ENCODE data around the gene SLC23A1. TPM values are rescaled to one million over a fixed set of nuclear protein-coding genes. Genes with fewer than 3 reads are reported as not detected.

SLC23A1 gene
- total and polyA plus RNA-seq, 2 donors (not counting 1 experiment from before 2014, with no cell fraction given), result 5.8 to 9.6 TPM

GRCh38 chr5:139403787-139404483 lies 20.8 kb upstream of the SLC23A1 start, which contains the start of gene SPATA24:
TSS of gene SPATA24 (minus strand) at chr5:139404089. CDS start at chr5:139404060, 29 bp downstream.
- no peaks in the 10 kb centered on the region for H3K27me3 ChIP-seq (replicated peaks in 1 of 4; ENCODE audit: control extremely low read depth in 1 of 4, control insufficient read depth in 3 of 4, insufficient read depth in 4 of 4, low read length in 3 of 4)
- H3K4me1 Mint-ChIP-seq, result peaks cover 43% of the 10 kb centered on the region
- no peaks in the 10 kb centered on the region for H3K36me3 ChIP-seq (replicated peaks in 1 of 2; ENCODE audit: control extremely low read depth in 1 of 2, control insufficient read depth in 1 of 2, extremely low read depth in 1 of 2, insufficient read depth in 2 of 2, low read length in 1 of 2)
- TF ChIP-seq EZH2 (IDR thresholded peaks at IDR 0.05; ENCODE audit: borderline replicate concordance, insufficient read depth, low read depth, low read length, poor library complexity, severe bottlenecking), result no peak
- TF ChIP-seq CTCF (IDR thresholded peaks at IDR 0.05), result no peak
- DNase-seq (peak; percentile 99), ATAC-seq (ENCODE audit: low read depth) (peak; percentile 85)
- H3K9ac ChIP-seq (ENCODE audit: low read length), result peak within 1 kb of the TSS; percentile 62
- H3K27me3 Mint-ChIP-seq, result no peaks in the 10 kb centered on the region
- peaks cover 4% of the 10 kb centered on the region for H3K79me2 ChIP-seq (ENCODE audit: control insufficient read depth, insufficient read depth, low read length)
- POLR2A ChIA-PET, result interaction anchor here (0.5 to 2.0 kb wide), 11 partner anchors 11 to 829 kb away, joined by 3 to 8 read pairs (median 4); partner anchors contain the start of genes CXXC5, DNAJC18, HSPA9 and MATR3
- CTCF ChIA-PET, result interaction anchor here (1.0 to 2.9 kb wide), 10 partner anchors 9 to 131 kb away, joined by 3 to 9 read pairs (median 4); partner anchors contain the start of genes DNAJC18, MZB1, PAIP2 and PROB1
- H2AFZ ChIP-seq (ENCODE audit: insufficient read depth, low read depth, low read length, poor library complexity, severe bottlenecking), result peak within 1 kb of the TSS; percentile 75
- intact Hi-C loops (cut with micrococcal nuclease), result loop anchor here (1.0 to 10.0 kb wide), 10 partner anchors 10 to 939 kb away; partner anchors contain the start of genes DNAJC18, EGR1, MATR3 and MZB1
- H4K20me1 ChIP-seq (ENCODE audit: control insufficient read depth, insufficient read depth, low read length, poor library complexity, severe bottlenecking), result no peaks in the 10 kb centered on the region
- H3K4me3 Mint-ChIP-seq, result peak within 1 kb of the TSS; percentile 95
- H3K27ac Mint-ChIP-seq, result peak within 1 kb of the TSS; percentile 97
- H3K9me3 Mint-ChIP-seq (ENCODE audit: insufficient read depth), result no peaks in the 10 kb centered on the region
- no peaks in the 10 kb centered on the region for H3K9me3 ChIP-seq (ENCODE audit: control extremely low read depth in 1 of 3, control insufficient read depth in 2 of 3, insufficient read depth in 1 of 3, low read length in 2 of 3)
- peak within 1 kb of the TSS; percentile 74 for H3K4me2 ChIP-seq (replicated peaks; ENCODE audit: low read depth, low read length, poor library complexity, severe bottlenecking)
- peak within 1 kb of the TSS; percentile 85 to 86 for H3K27ac ChIP-seq (ENCODE audit: low read length in 2 of 2)
- 2% methylated on average over 41 of the region's 41 CpGs for WGBS (ENCODE audit: insufficient coverage)
- H3K4me3 ChIP-seq (ENCODE audit: control extremely low read depth in 1 of 5, extremely low read depth in 1 of 5, insufficient read depth in 1 of 5, low read depth in 2 of 5, low read length in 4 of 5), result peak within 1 kb of the TSS; percentile 50 to 73 (median 68)
- H3K4me1 ChIP-seq (ENCODE audit: control insufficient read depth in 2 of 2, insufficient read depth in 2 of 2, low read length in 2 of 2), result peaks cover 33 to 43% of the 10 kb centered on the region in 2 donors
